Measurements from ENCODE around the gene RAB31.

Gene RAB31

GRCh38 chr18:9796935-9797549 is 88.9 kb downstream of the RAB31 start:
- DNase-seq, result no peak

GRCh38 chr18:9802175-9803062 is 94.3 kb downstream of the RAB31 start:
- DNase-seq, result no peak

- DNase-seq, result no peak
Measured at GRCh38 chr18:9803063-9803697, 95.1 kb downstream of the RAB31 start.

GRCh38 chr18:9803698-9804516 is 95.8 kb downstream of the RAB31 start:
- DNase-seq, result no peak

GRCh38 chr18:9804517-9805104 is 96.5 kb downstream of the RAB31 start:
- no peak for DNase-seq

- no peak for DNase-seq
Measured at GRCh38 chr18:9806905-9807304, 98.8 kb downstream of the RAB31 start.

GRCh38 chr18:9808295-9809241 is 100.5 kb downstream of the RAB31 start:
- DNase-seq, result no peak

- no peak for DNase-seq
Measured at GRCh38 chr18:9809697-9810096, 101.6 kb downstream of the RAB31 start.

GRCh38 chr18:9810299-9810698 is 102.2 kb downstream of the RAB31 start:
- DNase-seq, result no peak

- no peak for DNase-seq
Measured at GRCh38 chr18:9810994-9811705, 103.0 kb downstream of the RAB31 start.

GRCh38 chr18:9811978-9812377 is 103.9 kb downstream of the RAB31 start:
- DNase-seq, result no peak

GRCh38 chr18:9814431-9814830 is 106.3 kb downstream of the RAB31 start:
- no peak for DNase-seq

- no peak for DNase-seq
Measured at GRCh38 chr18:9817286-9817685, 109.2 kb downstream of the RAB31 start.

- no peak for DNase-seq
Measured at GRCh38 chr18:9817725-9818422, 109.8 kb downstream of the RAB31 start.

GRCh38 chr18:9818423-9818734 is 110.3 kb downstream of the RAB31 start:
- DNase-seq, result no peak

- DNase-seq, result no peak
Measured at GRCh38 chr18:9820127-9820526, 112.0 kb downstream of the RAB31 start.

- DNase-seq, result no peak
Measured at GRCh38 chr18:9820719-9821118, 112.6 kb downstream of the RAB31 start.

- DNase-seq, result no peak
Measured at GRCh38 chr18:9822587-9823185, 114.6 kb downstream of the RAB31 start.

GRCh38 chr18:9823805-9824473 is 115.8 kb downstream of the RAB31 start:
- no peak for DNase-seq
